Fibroblast of skin of left quadriceps (primary cell): ENCODE results near the gene KITLG.
A peak's percentile ranks its signal among the peaks of the same experiment; 100 is the strongest.
"Not testable (repeated sequence)": the region's sequence is repeated elsewhere in the genome, so short reads cannot be mapped to it uniquely, and the experiment has no call there.

Experiments used
- DNase-seq, 2 experiments: peaks; one replicate each; pipeline ENCODE4 v3.0.0-alpha.2; 2013; ENCODE audit warnings: low read depth in 2 of 2

KITLG gene

GRCh38 chr12:88576866-88577265, 3.4 kb downstream of the KITLG start:
- no peak for DNase-seq

DNA sequence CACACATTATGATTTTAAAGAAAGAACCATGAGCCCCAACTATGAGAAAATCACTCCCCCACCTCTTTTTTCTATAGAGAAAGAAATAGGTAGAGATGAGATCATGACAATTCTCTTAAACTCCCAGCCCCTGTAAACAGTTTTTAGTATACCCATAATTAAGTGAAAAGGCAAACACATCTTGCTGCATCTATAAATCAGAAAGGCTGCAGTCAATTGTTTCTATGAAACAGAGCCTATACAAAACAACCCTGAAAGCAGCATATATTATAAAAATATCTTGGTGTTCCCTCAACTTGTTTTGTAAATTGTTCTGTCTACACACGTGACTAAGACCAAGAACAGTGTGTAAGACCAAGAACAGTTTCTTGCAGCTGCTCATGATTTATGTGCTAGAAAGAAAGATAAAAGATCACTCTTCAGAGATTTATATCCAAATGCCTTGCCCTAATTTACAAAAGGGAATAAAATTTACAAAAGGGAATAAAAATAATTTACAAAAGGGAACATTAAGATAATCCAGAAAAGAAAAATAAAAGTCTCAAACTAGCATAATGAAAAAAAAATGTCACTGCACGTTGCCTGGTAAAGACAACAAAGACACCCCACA, 4.8 kb downstream of the KITLG start:
- DNase-seq, result no peak

DNA sequence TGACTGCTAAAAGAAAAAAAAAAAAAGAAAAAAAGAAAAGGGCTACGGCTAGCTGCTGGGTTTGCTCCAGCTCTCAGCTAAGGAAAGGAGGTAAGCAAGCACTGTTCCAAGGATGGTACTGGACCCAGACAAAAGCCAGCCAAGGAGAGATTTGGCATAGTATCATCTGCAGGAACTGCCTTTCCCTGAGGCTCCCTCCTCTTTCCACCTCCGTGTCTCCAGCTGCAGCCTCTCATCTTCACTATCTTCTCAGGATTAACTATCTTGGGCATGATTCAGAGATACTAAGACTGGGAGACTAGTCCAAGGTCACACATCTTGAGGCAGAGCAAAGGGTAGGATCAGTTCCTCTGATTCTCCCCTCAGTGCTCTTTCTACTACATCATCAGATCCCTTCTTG, 6.0 kb downstream of the KITLG start:
- no peak for DNase-seq

- DNase-seq, result no peak
These were observed 6.7 kb downstream of the KITLG start for GRCh38 chr12:88573583-88573982.

- peak in 1 of 2 experiments; percentile 50 for DNase-seq
These were observed 7.3 kb downstream of the KITLG start for GRCh38 chr12:88572781-88573549.

DNA sequence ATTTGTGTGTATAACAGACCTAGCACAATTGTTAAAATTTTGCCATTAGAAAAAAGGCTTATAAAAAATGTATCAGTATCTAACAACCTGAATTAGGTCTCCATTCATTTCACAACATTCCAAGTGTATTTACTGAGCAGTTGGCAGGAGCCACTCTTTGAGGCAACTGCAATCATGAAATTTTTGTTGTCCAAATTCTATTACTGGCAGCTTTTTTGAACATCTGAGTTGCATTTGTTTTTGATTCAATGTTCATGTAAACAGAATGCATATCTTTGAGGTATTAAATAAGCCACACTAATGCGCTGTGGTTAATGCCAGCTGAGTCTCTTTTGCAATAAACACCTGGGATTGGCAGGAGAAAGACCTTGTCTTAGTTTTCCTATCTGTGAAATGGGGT, 8.7 kb downstream of the KITLG start:
- DNase-seq, result no peak

GRCh38 chr12:88570103-88570502, 10.2 kb downstream of the KITLG start:
- DNase-seq, result no peak

- DNase-seq, result no peak
These were observed 13.8 kb downstream of the KITLG start for GRCh38 chr12:88566430-88566829.

- peak in 1 of 2 experiments; percentile 54 for DNase-seq
These were observed 17.3 kb downstream of the KITLG start for GRCh38 chr12:88562846-88563582.

- DNase-seq, result no peak
These were observed 18.1 kb downstream of the KITLG start for GRCh38 chr12:88562151-88562550.

DNA sequence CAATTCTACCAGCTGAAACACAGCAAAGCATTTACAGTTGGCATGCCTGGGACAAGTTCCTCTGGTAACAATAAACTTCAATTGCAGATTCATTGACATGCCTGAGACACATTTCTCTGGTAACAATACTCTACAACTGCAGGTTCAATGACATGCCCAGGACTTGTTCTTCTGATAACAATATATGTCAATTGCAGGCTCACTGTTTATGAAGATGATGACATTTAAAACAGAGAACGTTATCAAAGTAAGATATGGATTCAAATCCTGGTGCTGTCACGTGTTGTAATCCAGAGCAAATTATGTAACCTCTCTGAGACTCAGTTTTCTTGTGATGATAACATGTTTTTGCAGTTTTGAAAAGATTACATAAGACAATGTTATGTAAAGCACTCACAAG, 20.5 kb downstream of the KITLG start:
- DNase-seq, result no peak

- no peak for DNase-seq
These were observed 21.1 kb downstream of the KITLG start for GRCh38 chr12:88559199-88559598.

GRCh38 chr12:88558340-88558867, 21.9 kb downstream of the KITLG start:
- no peak for DNase-seq

DNA sequence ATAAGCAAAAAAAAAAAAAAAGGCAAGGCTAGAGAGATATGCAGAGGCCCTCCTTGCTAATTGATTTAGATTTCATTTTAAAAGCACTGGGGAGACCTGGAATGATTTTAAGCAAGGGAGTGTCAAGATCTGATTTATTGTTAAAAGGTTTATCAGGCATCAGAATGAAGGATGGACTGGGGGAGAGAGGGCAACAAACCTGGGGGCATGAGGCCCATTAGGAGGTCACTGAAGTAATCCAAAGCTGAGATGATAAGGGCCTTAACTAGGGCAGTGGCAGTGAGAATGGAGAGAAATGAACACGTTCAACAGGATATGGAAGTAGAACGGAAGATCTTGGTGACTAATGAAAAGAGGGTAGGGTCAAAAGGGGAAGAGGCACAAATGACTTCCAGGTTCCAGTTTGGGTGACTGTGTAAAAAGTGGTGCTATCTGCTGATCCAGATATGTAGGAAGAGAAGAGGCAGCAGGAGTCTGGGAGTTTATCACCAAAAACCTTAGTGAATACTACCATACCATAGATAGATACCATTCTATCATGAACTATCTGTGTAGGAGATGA, 24.0 kb downstream of the KITLG start:
- no peak for DNase-seq

- DNase-seq, result peak; percentile 80 to 82
These were observed 26.2 kb downstream of the KITLG start for GRCh38 chr12:88553941-88554658.

GRCh38 chr12:88552610-88553079, 27.6 kb downstream of the KITLG start:
- DNase-seq, result peak; percentile 62 to 67

DNA sequence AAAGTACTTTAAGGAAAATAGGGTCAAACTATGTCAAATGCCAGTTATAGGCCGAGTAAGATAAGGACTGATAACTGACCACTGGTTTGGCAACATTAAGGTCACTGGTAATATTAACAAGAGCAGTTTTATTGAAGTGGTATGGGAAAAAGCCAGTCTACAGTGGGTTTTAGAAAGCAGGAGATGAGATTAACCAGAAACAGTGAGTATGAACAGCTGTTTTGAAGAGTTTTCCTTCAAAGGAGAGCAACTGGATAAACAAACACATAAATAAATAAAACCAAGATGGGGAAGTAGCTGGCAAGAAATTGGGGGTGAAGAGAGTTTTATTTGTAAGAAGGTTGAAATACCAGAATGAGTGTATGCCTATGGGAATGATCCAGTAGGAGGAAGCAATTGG, 30.3 kb downstream of the KITLG start:
- no peak for DNase-seq

GRCh38 chr12:88547949-88548348, 32.3 kb downstream of the KITLG start:
- DNase-seq, result not testable (repeated sequence)

- DNase-seq, result peak in 1 of 2 experiments; percentile 62
These were observed 33.4 kb downstream of the KITLG start for GRCh38 chr12:88546853-88547252.

GRCh38 chr12:88546226-88546625, 34.0 kb downstream of the KITLG start:
- DNase-seq, result no peak
